ENCODE results near the gene ZNF771.

ZNF771 gene

DNA sequence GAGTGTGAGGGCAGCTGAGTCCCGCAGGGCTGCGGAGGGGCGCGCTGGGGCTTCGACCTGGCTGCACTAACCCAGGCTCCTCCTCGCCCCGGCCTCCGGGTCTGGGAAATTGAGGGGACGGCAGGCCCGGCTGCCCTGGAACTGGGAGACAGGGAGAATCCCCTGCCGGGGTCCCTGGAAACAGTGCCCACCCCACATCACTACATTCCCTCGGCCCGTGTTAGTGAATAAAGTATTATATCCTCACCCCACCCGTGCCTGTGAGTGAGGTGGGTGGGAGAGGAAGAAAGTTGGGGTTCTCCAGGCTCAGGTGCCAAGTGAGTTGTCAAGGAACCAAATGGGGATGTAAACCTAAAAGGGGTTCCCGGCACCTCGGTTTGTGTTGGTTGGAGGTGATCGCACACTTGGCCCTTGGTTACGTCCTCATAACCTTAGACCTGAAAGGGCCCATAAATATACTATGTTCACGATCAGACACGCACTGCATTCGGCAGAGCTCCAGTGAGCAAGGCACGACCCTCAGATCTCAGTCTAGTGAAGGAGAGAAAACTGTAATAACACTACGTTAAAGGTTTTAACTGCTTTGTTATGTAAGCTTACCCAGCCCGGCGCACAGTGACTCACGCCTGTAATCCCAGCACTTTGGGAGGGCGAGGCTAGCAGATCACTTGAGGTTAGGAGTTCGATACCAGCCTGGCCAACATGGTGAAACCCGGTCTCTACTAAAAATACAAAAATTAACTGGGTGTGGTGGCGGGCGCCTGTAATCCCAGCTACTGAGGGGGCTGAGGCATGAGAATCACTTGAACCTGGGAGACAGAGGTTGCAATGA is 11.2 kb downstream of the ZNF771 start:
- Mint-ChIP-seq H3K9me3 (no peaks in the 10 kb centered on the region), H3K4me1 (no peaks in the 10 kb centered on the region), H3K27me3 (ENCODE audit: low read depth) (peaks cover 3% of the 10 kb centered on the region), H3K4me3 (peak overlapping the region; percentile 69 to 78 (median 78)), H3K36me3 (ENCODE audit: low read depth) (peaks cover 40% of the 10 kb centered on the region), H3K27ac (no peak overlapping the region)
- TF ChIP-seq CTCF (IDR thresholded peaks at IDR 0.05; ENCODE audit: unreplicated experiment in 3 of 3), result no peak

GRCh38 chr16:30421010-30421409 is 13.6 kb downstream of the ZNF771 start:
- no peaks in the 10 kb centered on the region for H3K9me3 Mint-ChIP-seq
- peaks cover 3% of the 10 kb centered on the region for H3K27me3 Mint-ChIP-seq (ENCODE audit: low read depth)
- peak overlapping the region in 1 of 3 experiments; percentile 27 for H3K27ac Mint-ChIP-seq
- H3K36me3 Mint-ChIP-seq (ENCODE audit: low read depth), result peaks cover 49% of the 10 kb centered on the region
- no peaks in the 10 kb centered on the region for H3K4me1 Mint-ChIP-seq
- H3K4me3 Mint-ChIP-seq, result no peak overlapping the region
- no peak for TF ChIP-seq CTCF (IDR thresholded peaks at IDR 0.05; ENCODE audit: unreplicated experiment in 3 of 3)

DNA sequence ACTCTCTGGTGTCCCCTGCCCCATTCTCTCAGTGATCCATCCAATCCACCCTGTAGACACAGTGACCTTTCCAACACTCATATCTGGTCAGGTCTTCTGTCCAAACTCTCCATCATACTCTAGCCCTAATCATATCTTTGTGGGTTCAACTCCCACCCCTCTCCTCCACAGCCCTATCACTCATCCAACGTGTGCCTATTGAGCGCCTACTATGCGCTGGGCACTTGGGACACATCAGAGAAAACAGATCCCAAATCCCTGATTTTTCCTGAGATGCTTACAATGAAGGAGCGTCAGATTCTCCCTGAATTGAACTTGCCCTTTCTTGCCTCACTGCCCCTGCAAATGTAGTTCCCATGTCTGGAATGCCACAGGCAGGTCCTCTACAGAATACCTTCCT is 20.6 kb downstream of the ZNF771 start:
- no peaks in the 10 kb centered on the region for H3K9me3 Mint-ChIP-seq
- H3K27ac Mint-ChIP-seq, result no peak overlapping the region
- H3K4me3 Mint-ChIP-seq, result peak overlapping the region; percentile 11 to 72 (median 61)
- H3K27me3 Mint-ChIP-seq (ENCODE audit: low read depth), result no peaks in the 10 kb centered on the region
- H3K4me1 Mint-ChIP-seq, result no peaks in the 10 kb centered on the region
- peaks cover 30% of the 10 kb centered on the region for H3K36me3 Mint-ChIP-seq (ENCODE audit: low read depth)
- TF ChIP-seq CTCF (IDR thresholded peaks at IDR 0.05; ENCODE audit: unreplicated experiment in 3 of 3), result no peak

- Mint-ChIP-seq H3K4me1 (no peaks in the 10 kb centered on the region), H3K27ac (peak overlapping the region; percentile 2 to 34 (median 26)), H3K4me3 (no peak overlapping the region), H3K27me3 (ENCODE audit: low read depth) (no peaks in the 10 kb centered on the region), H3K9me3 (no peaks in the 10 kb centered on the region), H3K36me3 (ENCODE audit: low read depth) (peaks cover 21% of the 10 kb centered on the region)
- TF ChIP-seq CTCF (IDR thresholded peaks at IDR 0.05; ENCODE audit: unreplicated experiment in 3 of 3), result no peak
These were observed 21.9 kb downstream of the ZNF771 start for GRCh38 chr16:30429418-30429677.

DNA sequence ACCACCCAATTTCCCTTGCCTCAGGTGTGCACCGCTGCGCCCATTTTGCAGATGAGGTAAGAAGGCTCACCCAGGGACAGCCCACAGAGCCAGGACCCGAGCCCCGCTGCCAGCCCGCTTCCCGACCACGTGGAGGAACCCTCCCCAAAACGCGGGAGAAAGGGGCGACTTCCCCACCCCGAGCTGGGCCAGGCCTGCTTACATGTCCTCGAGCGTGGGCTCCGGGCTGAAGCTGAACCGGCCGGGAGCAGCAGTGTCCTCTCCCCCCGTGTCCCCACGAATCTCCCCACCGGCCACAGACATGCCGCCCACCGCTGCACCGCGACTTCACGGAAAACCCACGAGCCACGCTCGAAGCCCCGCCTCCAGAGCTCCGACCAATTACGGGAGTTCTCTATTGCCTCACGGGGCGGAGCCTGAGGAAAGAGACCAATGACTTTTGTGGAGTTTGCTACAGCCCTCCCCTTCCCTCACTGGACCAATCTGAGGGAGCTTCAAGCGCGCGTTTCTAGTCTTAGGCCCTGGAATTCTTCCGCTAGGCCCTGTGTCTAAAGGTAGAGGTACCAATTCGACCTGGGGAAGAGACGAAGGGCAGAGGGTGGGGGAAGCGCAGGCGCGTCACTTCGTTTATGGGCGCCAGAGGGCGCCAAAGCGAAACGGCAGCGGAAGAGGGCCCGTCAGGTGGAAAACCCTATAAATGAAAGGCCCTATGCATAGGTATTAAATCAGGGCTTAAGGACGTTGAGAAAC is 22.4 kb downstream of the ZNF771 start, which contains the start of gene DCTPP1:
DCTPP1 (minus strand) TSS at position 353 of the 750 bp plus-strand sequence; CDS start at position 303, 50 bp downstream.
- Mint-ChIP-seq H3K27me3 (ENCODE audit: low read depth) (peaks cover 2% of the 10 kb centered on the region), H3K9me3 (no peaks in the 10 kb centered on the region), H3K36me3 (ENCODE audit: low read depth) (peaks cover 16% of the 10 kb centered on the region), H3K27ac (peak within 1 kb of the TSS; percentile 2 to 34 (median 26)), H3K4me3 (no peak within 1 kb of the TSS), H3K4me1 (no peaks in the 10 kb centered on the region)
- peak; percentile 77 to 88 (median 81) for TF ChIP-seq CTCF (IDR thresholded peaks at IDR 0.05; ENCODE audit: unreplicated experiment in 3 of 3)
